Right atrium auricular region (tissue), 2 donors: ENCODE measurements around the gene TPSB2. TPM values are rescaled to one million over a fixed set of nuclear protein-coding genes. Genes with fewer than 3 reads are reported as not detected.
"Not testable (repeated sequence)": the region's sequence is repeated elsewhere in the genome, so short reads cannot be mapped to it uniquely, and the experiment has no call there.

Experiments
- DNase-seq: peaks from one replicate; pipeline ENCODE4 v3.0.0-alpha.2; 2019; ENCODE audit warnings: low spot score
- H3K27ac ChIP-seq, 2 donors: fragments of 200-600 bp; sonication (generic); 1 replicate in 1 of 2; 2 replicates in 1 of 2; pipeline ENCODE4 v1.5.1; 2016 to 2019
- H3K27me3 ChIP-seq, 2 donors: fragments of 200-600 bp; sonication (generic); one replicate each; pipeline versions ENCODE4 v1.5.1 to v1.6.0; 2017 to 2019
- H3K36me3 ChIP-seq: fragments of 200-600 bp; sonication (generic); one replicate; pipeline ENCODE4 v1.5.1; 2016
- H3K4me1 ChIP-seq, 2 donors: fragments of 200-600 bp; sonication (generic); one replicate each; pipeline versions ENCODE4 v1.5.1 to v1.6.0; 2017 to 2019
- H3K4me3 ChIP-seq, 2 donors: fragments of 200-600 bp; sonication (generic); 1 replicate in 1 of 2; 2 replicates in 1 of 2; pipeline ENCODE4 v1.5.1; 2017 to 2019; ENCODE audit warnings: mild to moderate bottlenecking in 1 of 2, moderate library complexity in 1 of 2
- H3K9me3 ChIP-seq, 2 donors: fragments of 200-600 bp; sonication (generic); one replicate each; pipeline ENCODE4 v1.5.1; 2019
- CTCF ChIP-seq, 2 donors: fragments of 200-600 bp; sonication (generic); IDR thresholded peaks; one replicate each; pipeline ENCODE4 v1.5.1; 2019; ENCODE audit warnings: antibody characterized with exemption in 2 of 2
- total RNA-seq, 2 donors: library from RNA; depleted of rRNA; stranded (reverse); fragments of >200 nt; gene quantifications; one replicate each; pipeline ENCODE4 v1.1.0, GENCODE V29; 2016

The TPSB2 gene
- total RNA-seq, 2 donors from 2014 or later = 1.2 to 12.5 TPM

DNA sequence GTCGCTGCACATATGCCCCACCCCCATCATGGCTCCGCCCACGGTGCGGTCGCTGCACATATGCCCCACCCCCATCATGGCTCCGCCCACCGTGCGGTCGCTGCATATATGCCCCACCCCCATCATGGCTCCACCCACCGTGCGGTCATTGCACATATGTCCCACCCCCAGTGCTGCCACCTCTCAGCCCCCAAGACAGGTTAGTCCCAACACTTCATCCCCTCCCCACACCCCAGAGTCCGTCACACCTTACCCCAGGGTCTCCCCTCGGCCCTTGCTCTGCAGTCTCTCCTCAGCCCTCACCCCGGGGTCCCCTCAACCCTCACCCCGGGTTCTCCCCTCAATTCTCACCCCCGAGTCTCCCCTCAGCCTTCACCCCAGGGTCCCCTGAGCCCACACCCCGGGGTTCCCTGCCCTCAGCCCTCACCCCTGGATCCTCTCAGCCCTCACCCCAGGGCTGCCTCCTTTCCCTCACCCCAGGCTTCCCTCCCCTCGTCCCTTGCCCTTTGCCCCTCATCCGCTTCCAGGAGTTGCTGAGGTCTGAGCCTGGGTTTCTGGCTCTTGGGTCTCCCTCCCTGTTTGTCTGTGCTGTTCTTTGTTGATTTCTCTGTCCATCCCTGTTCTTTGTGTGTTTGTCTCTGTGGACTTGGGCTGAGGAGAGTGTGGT lies 30.5 kb downstream of the TPSB2 start:
- peaks cover 0 to 5% of the 10 kb centered on the region in 2 donors for H3K4me1 ChIP-seq
- no peak for DNase-seq
- H3K36me3 ChIP-seq = no peaks in the 10 kb centered on the region
- no peak for TF ChIP-seq CTCF (IDR thresholded peaks at IDR 0.05)
- no peak overlapping the region for H3K27ac ChIP-seq
- no peaks in the 10 kb centered on the region for H3K9me3 ChIP-seq
- H3K4me3 ChIP-seq = no peak overlapping the region
- H3K27me3 ChIP-seq = no peaks in the 10 kb centered on the region

- H3K4me1 ChIP-seq, H3K27me3 ChIP-seq, DNase-seq, H3K36me3 ChIP-seq, H3K27ac ChIP-seq, H3K9me3 ChIP-seq, H3K4me3 ChIP-seq: not testable (repeated sequence)
These were observed 31.2 kb downstream of the TPSB2 start for GRCh38 chr16:1198671-1199346.

DNA sequence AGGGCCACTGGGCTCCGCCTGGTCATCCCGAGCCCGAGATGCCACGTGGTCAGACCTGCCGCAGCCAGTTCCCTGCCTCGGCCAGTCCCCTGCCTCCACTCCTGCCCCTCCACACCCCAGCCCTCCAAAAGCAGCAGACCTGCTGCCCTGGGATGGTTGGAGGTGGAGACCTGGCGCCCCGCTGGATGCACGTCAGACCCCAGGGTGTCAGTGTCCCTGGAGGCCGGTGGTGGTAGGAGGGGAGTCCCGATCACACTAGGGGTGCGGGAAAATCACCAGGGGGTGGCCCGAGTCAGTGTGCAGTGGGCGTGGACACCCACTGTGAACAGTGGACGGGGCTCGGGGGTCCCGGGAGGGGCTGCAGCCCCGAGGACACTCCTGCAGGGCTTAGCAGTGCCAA lies 31.8 kb downstream of the TPSB2 start:
- H3K4me1 ChIP-seq = peaks cover 0 to 6% of the 10 kb centered on the region in 2 donors
- no peak overlapping the region for H3K4me3 ChIP-seq
- no peaks in the 10 kb centered on the region for H3K27me3 ChIP-seq
- H3K9me3 ChIP-seq = no peaks in the 10 kb centered on the region
- no peak overlapping the region for H3K27ac ChIP-seq
- no peak for TF ChIP-seq CTCF (IDR thresholded peaks at IDR 0.05)
- DNase-seq = no peak
- no peaks in the 10 kb centered on the region for H3K36me3 ChIP-seq

- Histone ChIP-seq H3K27ac (no peak overlapping the region), H3K4me1 (peaks cover 0 to 6% of the 10 kb centered on the region in 2 donors), H3K4me3 (no peak overlapping the region), H3K27me3 (no peaks in the 10 kb centered on the region), H3K9me3 (no peaks in the 10 kb centered on the region), H3K36me3 (no peaks in the 10 kb centered on the region)
- TF ChIP-seq CTCF (IDR thresholded peaks at IDR 0.05) = no peak
- no peak for DNase-seq
These were observed 32.6 kb downstream of the TPSB2 start for GRCh38 chr16:1197237-1197866.

- Histone ChIP-seq H3K9me3 (no peaks in the 10 kb centered on the region), H3K27me3 (no peaks in the 10 kb centered on the region), H3K4me1 (peaks cover 0 to 6% of the 10 kb centered on the region in 2 donors), H3K27ac (no peak overlapping the region), H3K4me3 (no peak overlapping the region), H3K36me3 (no peaks in the 10 kb centered on the region)
- TF ChIP-seq CTCF (IDR thresholded peaks at IDR 0.05) = no peak
- no peak for DNase-seq
These were observed 33.5 kb downstream of the TPSB2 start for GRCh38 chr16:1196494-1196893.

- Histone ChIP-seq H3K27ac (no peak overlapping the region), H3K36me3 (no peaks in the 10 kb centered on the region), H3K27me3 (no peaks in the 10 kb centered on the region), H3K4me1 (peaks cover 0 to 6% of the 10 kb centered on the region in 2 donors), H3K4me3 (no peak overlapping the region), H3K9me3 (no peaks in the 10 kb centered on the region)
- TF ChIP-seq CTCF (IDR thresholded peaks at IDR 0.05) = no peak
- DNase-seq = no peak
These were observed 34.7 kb downstream of the TPSB2 start for GRCh38 chr16:1195393-1195666.
